ENCODE measurements around the gene NELFE.
"Not testable (repeated sequence)": the region's sequence is repeated elsewhere in the genome, so short reads cannot be mapped to it uniquely, and the experiment has no call there.

Gene NELFE

GRCh38 chr6:31919624-31920303 is 39.0 kb downstream of the NELFE start:
- in situ Hi-C loops (cut with HindIII; ENCODE audit: low sequenced_read_pairs) = no loop called here
- TF ChIP-seq CTCF (IDR thresholded peaks at IDR 0.05; ENCODE audit: low read depth, low read length, missing control alignments) = no peak
- no peak for DNase-seq (ENCODE audit: low read depth)
- no peak overlapping the region for H3K4me3 ChIP-seq (ENCODE audit: low read depth, low read length)

- no peak for TF ChIP-seq CTCF (IDR thresholded peaks at IDR 0.05; ENCODE audit: low read depth, low read length, missing control alignments)
- no peak overlapping the region for H3K4me3 ChIP-seq (ENCODE audit: low read depth, low read length)
- in situ Hi-C loops (cut with HindIII; ENCODE audit: low sequenced_read_pairs) = no loop called here
- no peak for DNase-seq (ENCODE audit: low read depth)
Measured at GRCh38 chr6:31918069-31918720, 40.6 kb downstream of the NELFE start.

- in situ Hi-C loops (cut with HindIII; ENCODE audit: low sequenced_read_pairs) = no loop called here
- TF ChIP-seq CTCF (IDR thresholded peaks at IDR 0.05; ENCODE audit: low read depth, low read length, missing control alignments) = no peak
- no peak overlapping the region for H3K4me3 ChIP-seq (ENCODE audit: low read depth, low read length)
- no peak for DNase-seq (ENCODE audit: low read depth)
Measured at GRCh38 chr6:31915756-31916155, 43.0 kb downstream of the NELFE start.

GRCh38 chr6:31915351-31915750 is 43.4 kb downstream of the NELFE start:
- no peak for TF ChIP-seq CTCF (IDR thresholded peaks at IDR 0.05; ENCODE audit: low read depth, low read length, missing control alignments)
- in situ Hi-C loops (cut with HindIII; ENCODE audit: low sequenced_read_pairs) = no loop called here
- no peak for DNase-seq (ENCODE audit: low read depth)
- no peak overlapping the region for H3K4me3 ChIP-seq (ENCODE audit: low read depth, low read length)

GRCh38 chr6:31911826-31912585 is 46.8 kb downstream of the NELFE start:
- in situ Hi-C loops (cut with HindIII; ENCODE audit: low sequenced_read_pairs) = no loop called here
- H3K4me3 ChIP-seq (ENCODE audit: low read depth, low read length) = no peak overlapping the region
- no peak for TF ChIP-seq CTCF (IDR thresholded peaks at IDR 0.05; ENCODE audit: low read depth, low read length, missing control alignments)
- no peak for DNase-seq (ENCODE audit: low read depth)

GRCh38 chr6:31909298-31909697 is 49.5 kb downstream of the NELFE start:
- in situ Hi-C loops (cut with HindIII; ENCODE audit: low sequenced_read_pairs); DNase-seq (ENCODE audit: low read depth); H3K4me3 ChIP-seq (ENCODE audit: low read depth, low read length): not testable (repeated sequence)

- H3K4me3 ChIP-seq (ENCODE audit: low read depth, low read length) = no peak overlapping the region
- no peak for TF ChIP-seq CTCF (IDR thresholded peaks at IDR 0.05; ENCODE audit: low read depth, low read length, missing control alignments)
- DNase-seq (ENCODE audit: low read depth) = no peak
- in situ Hi-C loops (cut with HindIII; ENCODE audit: low sequenced_read_pairs) = no loop called here
Measured at GRCh38 chr6:31908791-31909190, 50.0 kb downstream of the NELFE start.

- in situ Hi-C loops (cut with HindIII; ENCODE audit: low sequenced_read_pairs); H3K4me3 ChIP-seq (ENCODE audit: low read depth, low read length); DNase-seq (ENCODE audit: low read depth): not testable (repeated sequence)
Measured at GRCh38 chr6:31908255-31908654, 50.5 kb downstream of the NELFE start.

Data from astrocyte of the cerebellum (primary cell).